HUES64 (cell line): ENCODE measurements around the gene VRK1. TPM values are rescaled to one million over a fixed set of nuclear protein-coding genes. Genes with fewer than 3 reads are reported as not detected.

Experiments
- H3K27ac ChIP-seq: 2 replicates; pipeline ENCODE4 v1.7.0; 2013; ENCODE audit warnings: low read depth, low read length, inconsistent platforms
- H3K27me3 ChIP-seq: 2 replicates; pipeline ENCODE4 v1.6.1; 2013; ENCODE audit warnings: mild to moderate bottlenecking, low read length; ENCODE audit not compliant: insufficient read depth
- H3K36me3 ChIP-seq: 2 replicates; pipeline ENCODE4 v1.6.1; 2013; ENCODE audit warnings: mild to moderate bottlenecking, low read length; ENCODE audit not compliant: insufficient read depth
- H3K4me1 ChIP-seq: 2 replicates; pipeline ENCODE4 v1.6.1; 2013; ENCODE audit warnings: mild to moderate bottlenecking, low read length, moderate library complexity; ENCODE audit not compliant: insufficient read depth
- H3K4me3 ChIP-seq: 2 replicates; pipeline ENCODE4 v1.5.1; 2013; ENCODE audit warnings: mild to moderate bottlenecking, low read length, moderate library complexity
- H3K9ac ChIP-seq: 2 replicates; pipeline ENCODE4 v1.6.1; 2013; ENCODE audit warnings: mild to moderate bottlenecking, low read depth, low read length
- H3K9me3 ChIP-seq: 2 replicates; pipeline ENCODE4 v1.6.1; 2013; ENCODE audit warnings: low read depth, low read length; ENCODE audit not compliant: insufficient read depth
- WGBS: fragments of 150-250, 120-280 bp; methylation state at CpG from one replicate; pipeline ENCODE4 v1.1.7; 2013; ENCODE audit warnings: missing lambda C conversion rate; 5-methylcytosine and 5-hydroxymethylcytosine counted together
- polyA plus RNA-seq, 2 experiments: library from polyadenylated mRNA; stranded (reverse); fragments of 50-300 nt; gene quantifications; one replicate each; pipeline ENCODE4 v1.2.3, GENCODE V29; 2013

The VRK1 gene
- 54.7 TPM for polyA plus RNA-seq (2013, experiment 1 of 2)
- polyA plus RNA-seq (2013, experiment 2 of 2): 74.8 TPM

GRCh38 chr14:96796851-96797581 is at the start of gene VRK1:
Gene VRK1, plus strand, starts transcription at chr14:96797382. Its CDS starts 36,090 bp downstream, at chr14:96833472.
- peak within 1 kb of the TSS; percentile 74 for H3K4me3 ChIP-seq
- H3K27ac ChIP-seq: peak within 1 kb of the TSS; percentile 80
- no peaks in the 10 kb centered on the region for H3K27me3 ChIP-seq
- no peaks in the 10 kb centered on the region for H3K9me3 ChIP-seq
- WGBS: 4% methylated on average over 57 of the region's 57 CpGs
- H3K9ac ChIP-seq: peak within 1 kb of the TSS; percentile 87
- H3K36me3 ChIP-seq: no peaks in the 10 kb centered on the region
- H3K4me1 ChIP-seq: peaks cover 14% of the 10 kb centered on the region; the same call in 1 of the 2 replicates

DNA sequence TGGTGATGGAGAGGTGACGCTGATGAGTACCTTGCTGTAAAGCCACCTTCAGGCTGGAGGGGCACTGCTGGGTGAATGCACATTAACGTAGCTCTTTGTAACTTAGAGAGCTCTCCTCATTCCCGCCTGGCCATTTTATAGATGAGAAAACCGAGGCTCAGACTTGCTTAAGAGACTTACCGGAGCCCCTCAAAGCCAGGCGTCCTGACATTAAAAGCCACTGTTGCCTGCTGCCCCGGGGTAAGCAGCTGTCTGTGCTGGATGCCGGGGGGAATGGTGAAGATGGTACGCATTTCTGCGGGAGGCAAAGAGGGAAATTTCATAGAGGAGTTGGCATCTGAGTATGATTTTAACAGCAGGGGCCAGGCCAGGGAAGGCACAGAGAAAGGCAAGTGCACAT is 49.6 kb upstream of the VRK1 start:
- 92% methylated on average over 10 of the region's 10 CpGs for WGBS
- Histone ChIP-seq H3K9me3 (no peaks in the 10 kb centered on the region), H3K4me1 (no peaks in the 10 kb centered on the region), H3K9ac (no peak overlapping the region), H3K27me3 (0 out of 2 replicates have a peak, but pooled peaks cover 3% of the 10 kb centered on the region), H3K27ac (no peak overlapping the region), H3K36me3 (no peaks in the 10 kb centered on the region), H3K4me3 (no peak overlapping the region)

DNA sequence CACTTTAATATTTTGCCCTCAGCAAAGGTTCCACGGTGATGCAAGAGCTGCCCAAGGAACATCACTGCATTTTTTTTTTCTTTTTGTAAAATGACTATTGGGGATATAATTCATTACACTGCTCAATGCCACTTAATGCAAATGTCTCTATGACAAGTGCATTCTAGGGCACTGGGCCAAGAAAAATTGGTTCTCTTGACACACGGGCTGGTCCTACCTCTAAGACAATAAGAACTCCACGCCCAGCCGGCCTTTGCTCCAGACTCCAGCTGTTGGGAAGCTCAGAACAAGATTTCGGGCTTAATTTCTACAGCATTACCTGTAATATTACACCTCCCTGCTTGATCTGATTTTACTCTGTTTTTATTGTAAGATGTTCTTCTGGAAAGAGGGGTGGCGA is 48.8 kb upstream of the VRK1 start:
- no peaks in the 10 kb centered on the region for H3K27me3 ChIP-seq
- no peaks in the 10 kb centered on the region for H3K36me3 ChIP-seq
- no peaks in the 10 kb centered on the region for H3K4me1 ChIP-seq
- WGBS: 93% methylated on average over 6 of the region's 6 CpGs
- H3K9ac ChIP-seq: no peak overlapping the region
- no peak overlapping the region for H3K27ac ChIP-seq
- H3K9me3 ChIP-seq: no peaks in the 10 kb centered on the region
- no peak overlapping the region for H3K4me3 ChIP-seq

GRCh38 chr14:96751505-96751904 is 45.7 kb upstream of the VRK1 start:
- no peaks in the 10 kb centered on the region for H3K36me3 ChIP-seq
- H3K4me1 ChIP-seq: no peaks in the 10 kb centered on the region; the same call in 1 of the 2 replicates
- H3K9ac ChIP-seq: no peak overlapping the region
- no peak overlapping the region for H3K27ac ChIP-seq
- no peaks in the 10 kb centered on the region for H3K9me3 ChIP-seq
- WGBS: 64% methylated on average over 3 of the region's 3 CpGs
- H3K27me3 ChIP-seq: no peaks in the 10 kb centered on the region
- no peak overlapping the region for H3K4me3 ChIP-seq

GRCh38 chr14:96752125-96752524 is 45.1 kb upstream of the VRK1 start:
- H3K9ac ChIP-seq: no peak overlapping the region
- no peaks in the 10 kb centered on the region for H3K9me3 ChIP-seq
- 92% methylated on average over 5 of the region's 5 CpGs for WGBS
- no peak overlapping the region for H3K27ac ChIP-seq
- no peaks in the 10 kb centered on the region for H3K36me3 ChIP-seq
- H3K4me1 ChIP-seq: no peaks in the 10 kb centered on the region; the same call in 1 of the 2 replicates
- H3K4me3 ChIP-seq: no peak overlapping the region
- H3K27me3 ChIP-seq: no peaks in the 10 kb centered on the region

- 79% methylated on average over 3 of the region's 3 CpGs for WGBS
- Histone ChIP-seq H3K4me3 (no peak overlapping the region), H3K9ac (no peak overlapping the region), H3K36me3 (no peaks in the 10 kb centered on the region), H3K27ac (no peak overlapping the region), H3K4me1 (no peaks in the 10 kb centered on the region; the same call in 1 of the 2 replicates), H3K27me3 (no peaks in the 10 kb centered on the region), H3K9me3 (no peaks in the 10 kb centered on the region)
Observed at GRCh38 chr14:96752594-96752993, 44.6 kb upstream of the VRK1 start.

DNA sequence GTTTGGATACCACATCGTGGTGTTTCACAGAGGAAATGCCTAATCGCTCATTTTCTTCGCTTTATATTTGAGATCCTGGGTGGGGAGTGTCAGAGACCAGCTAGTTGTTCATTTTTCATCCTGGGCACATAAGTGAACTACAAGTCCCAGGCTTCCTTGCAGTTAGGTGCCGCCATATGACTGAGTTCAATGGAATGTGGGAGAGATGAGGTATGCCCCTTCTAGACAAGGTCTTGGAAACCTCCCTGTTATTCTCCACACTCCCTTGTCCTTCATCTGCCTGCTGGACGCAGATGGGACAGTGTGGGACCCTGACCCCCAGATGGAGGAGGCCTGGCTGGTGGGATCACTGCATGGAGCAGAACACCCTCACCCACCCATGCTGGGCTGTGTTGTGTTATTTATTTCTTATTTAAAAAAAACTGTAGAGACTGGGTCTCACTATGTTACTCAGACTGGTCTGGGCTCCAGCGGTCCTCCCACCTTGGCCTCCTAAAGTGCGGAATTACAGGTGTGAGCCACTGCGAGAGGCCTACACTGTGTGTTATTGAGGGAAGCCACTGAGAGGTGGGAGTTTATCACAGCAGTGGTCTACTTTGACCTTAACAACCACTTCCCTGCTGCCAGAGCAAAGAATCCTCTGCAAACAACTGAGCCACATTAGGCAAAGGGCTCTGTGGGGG is 42.9 kb upstream of the VRK1 start:
- Histone ChIP-seq H3K4me1 (no peaks in the 10 kb centered on the region; the same call in 1 of the 2 replicates), H3K9ac (no peak overlapping the region), H3K4me3 (no peak overlapping the region), H3K27ac (peak overlapping the region; percentile 64; the same call in 1 of the 2 replicates), H3K9me3 (no peaks in the 10 kb centered on the region), H3K27me3 (no peaks in the 10 kb centered on the region), H3K36me3 (no peaks in the 10 kb centered on the region)
- 93% methylated on average over 8 of the region's 8 CpGs for WGBS

- WGBS: 70% methylated on average over 6 of the region's 6 CpGs
- H3K36me3 ChIP-seq: no peaks in the 10 kb centered on the region
Observed at GRCh38 chr14:96754845-96755184, 42.4 kb upstream of the VRK1 start.

DNA sequence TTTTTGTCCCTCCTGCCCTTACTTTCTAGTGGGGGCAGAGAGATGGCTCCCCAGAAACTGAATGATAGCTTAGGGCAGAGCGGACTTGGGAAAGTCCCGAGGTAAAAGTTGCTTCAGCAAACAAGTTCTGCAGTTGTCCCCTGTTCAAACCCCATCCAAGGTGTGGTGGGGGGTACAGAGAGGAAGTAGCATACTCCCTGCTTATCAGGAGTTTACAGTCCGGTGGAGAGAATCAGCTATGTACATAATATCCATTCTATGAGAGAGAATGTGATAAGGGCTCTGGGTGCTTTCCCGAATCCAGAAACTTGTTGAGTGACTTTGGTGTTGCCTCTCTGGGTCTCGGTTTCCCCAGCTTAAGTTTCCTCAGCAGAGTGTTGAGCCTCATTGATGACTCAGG is 40.4 kb upstream of the VRK1 start:
- Histone ChIP-seq H3K27ac (no peak overlapping the region), H3K4me1 (no peaks in the 10 kb centered on the region; the same call in 1 of the 2 replicates), H3K27me3 (no peaks in the 10 kb centered on the region), H3K9ac (no peak overlapping the region), H3K9me3 (no peaks in the 10 kb centered on the region), H3K4me3 (no peak overlapping the region), H3K36me3 (no peaks in the 10 kb centered on the region)
- 77% methylated on average over 5 of the region's 5 CpGs for WGBS

More at GRCh38 chr14:96754845-96755184, 42.4 kb upstream of the VRK1 start:
- no peaks in the 10 kb centered on the region for H3K9me3 ChIP-seq
- H3K27ac ChIP-seq: peak overlapping the region; percentile 46; the same call in 1 of the 2 replicates
- no peaks in the 10 kb centered on the region; the same call in 1 of the 2 replicates for H3K4me1 ChIP-seq
- H3K9ac ChIP-seq: no peak overlapping the region
- no peak overlapping the region for H3K4me3 ChIP-seq
- no peaks in the 10 kb centered on the region for H3K27me3 ChIP-seq

DNA sequence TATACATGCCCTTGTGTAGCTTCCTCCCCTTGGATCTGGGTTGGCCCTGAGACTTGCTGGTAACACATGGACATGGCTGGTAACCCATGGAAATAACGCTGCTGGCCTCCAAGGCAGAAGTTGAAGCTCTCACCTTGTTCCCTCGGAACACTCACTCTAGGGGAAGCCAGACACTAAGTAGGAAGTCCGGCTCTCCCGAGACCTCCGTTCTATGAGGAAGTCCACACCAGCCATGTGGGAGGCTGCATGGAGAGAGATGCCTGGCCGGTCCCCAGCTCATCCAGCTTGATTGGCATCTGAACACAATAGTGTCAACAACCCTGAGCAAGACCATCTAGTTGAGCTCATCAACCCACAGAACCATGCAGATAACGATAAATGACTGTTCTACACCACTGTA is 39.7 kb upstream of the VRK1 start:
- Histone ChIP-seq H3K36me3 (no peaks in the 10 kb centered on the region), H3K4me1 (no peaks in the 10 kb centered on the region; the same call in 1 of the 2 replicates), H3K27me3 (no peaks in the 10 kb centered on the region), H3K27ac (no peak overlapping the region), H3K9me3 (no peaks in the 10 kb centered on the region), H3K9ac (no peak overlapping the region), H3K4me3 (no peak overlapping the region)
- 77% methylated on average over 7 of the region's 7 CpGs for WGBS

- H3K27me3 ChIP-seq: no peaks in the 10 kb centered on the region
- no peak overlapping the region for H3K9ac ChIP-seq
- H3K4me1 ChIP-seq: no peaks in the 10 kb centered on the region
- no peaks in the 10 kb centered on the region for H3K9me3 ChIP-seq
- H3K36me3 ChIP-seq: no peaks in the 10 kb centered on the region
- H3K4me3 ChIP-seq: no peak overlapping the region
- 89% methylated on average over 6 of the region's 6 CpGs for WGBS
- no peak overlapping the region for H3K27ac ChIP-seq
Observed at GRCh38 chr14:96761066-96761465, 36.1 kb upstream of the VRK1 start.
